Heart right ventricle (tissue), 16 donors: ENCODE data around the gene SLMAP. TPM values are rescaled to one million over a fixed set of nuclear protein-coding genes. Genes with fewer than 3 reads are reported as not detected.

Experiments
- ATAC-seq, 8 donors: fragments of 200-7000 bp; cut with Tn5 transposase; one replicate each; pipeline ENCODE4 v1.9.1; 2020; ENCODE audit warnings: mild to moderate bottlenecking in 8 of 8, moderate library complexity in 8 of 8, moderate number of reproducible peaks in 1 of 8
- DNase-seq, 2 donors: peaks; one replicate each; pipeline ENCODE4 v3.0.0-alpha.2; 2020
- H3K27ac ChIP-seq, 10 donors: fragments of 200-600 bp; sonication (generic) in 2 of 10; one replicate each; pipeline versions ENCODE4 v1.5.0 to v1.8.0; 2020 to 2022; ENCODE audit warnings: mild to moderate bottlenecking in 3 of 10
- H3K27me3 ChIP-seq, 7 donors: fragments of 200-600 bp; one replicate each; pipeline ENCODE4 v1.8.0; 2021 to 2022; ENCODE audit warnings: mild to moderate bottlenecking in 2 of 7
- H3K36me3 ChIP-seq, 9 donors: fragments of 200-600 bp; sonication (generic) in 1 of 9; one replicate each; pipeline versions ENCODE4 v1.5.0 to v1.8.0; 2020 to 2022; ENCODE audit warnings: mild to moderate bottlenecking in 2 of 9
- H3K4me1 ChIP-seq, 9 donors: fragments of 200-600 bp; sonication (generic) in 1 of 9; one replicate each; pipeline versions ENCODE4 v1.5.0 to v1.8.0; 2020 to 2022; ENCODE audit warnings: mild to moderate bottlenecking in 4 of 9
- H3K4me3 ChIP-seq, 10 donors: fragments of 200-600 bp; sonication (generic) in 2 of 10; one replicate each; pipeline versions ENCODE4 v1.5.0 to v1.8.0; 2020 to 2022; ENCODE audit warnings: mild to moderate bottlenecking in 7 of 10, moderate library complexity in 2 of 10
- H3K9me3 ChIP-seq, 11 donors: fragments of 200-600 bp in 10 of 11; sonication (generic) in 2 of 11; one replicate each; pipeline versions ENCODE4 v1.5.0 to v1.8.0; 2013 to 2022; ENCODE audit warnings: mild to moderate bottlenecking in 2 of 11, control low read depth in 1 of 11, moderate library complexity in 1 of 11
- CTCF ChIP-seq, 9 donors: fragments of 200-600 bp; sonication (generic) in 2 of 9; IDR thresholded peaks; one replicate each; pipeline versions ENCODE4 v1.5.0 to v1.8.0; 2021 to 2022; ENCODE audit warnings: antibody characterized with exemption in 9 of 9, mild to moderate bottlenecking in 5 of 9, moderate library complexity in 1 of 9
- WGBS, 2 donors: extraction: QIAGEN DNeasy Blood & Tissue Kit; methylation state at CpG; one replicate each; pipeline ENCODE4 v1.1.7; 2013; ENCODE audit warnings: inconsistent platforms in 1 of 2; 5-methylcytosine and 5-hydroxymethylcytosine counted together
- intact Hi-C, 10 donors: fragments of 100-400 bp; cut with DNase I; formaldehyde crosslinking; loops; one replicate each; pipeline versions ENCODE4 v1.11.1 to v1.14.2; 2022
- polyA plus RNA-seq, 2 donors: library from polyadenylated mRNA; stranded (reverse); fragments of 200-250 nt; gene quantifications; one replicate each; pipeline ENCODE4 v1.2.3, GENCODE V29; 2013
- total RNA-seq, 10 donors: library from RNA; stranded (reverse); fragmentation: NEBNext Ultra II Directional in 3 of 10; extraction: Animal tissue kit (Norgen Biotek cat#: 25700) in 3 of 10; gene quantifications; one replicate each; pipeline versions ENCODE4 v1.2.1 to v1.2.4, GENCODE V29; 2021 to 2023
- donor health status: Arrhythmogenic right ventricular cardiomyopathy.
- donor health status: ischemic (EF 13 %, LVEDD 7.1; RV severe dilation, severe dysfunction).
- donor health status: healthy with polysubstance abuse.
- donor health status: DM: no; HTN: yes; CAD: no.
- donor health status: DM: no; HTN: no; CAD: no.
- donor health status: ischemic (EF 25% LVEDD 6.9; RV normal size, moderate dysfunction).
- donor health status: ischemic (EF 25% LVEDD 5.7; RV mildly dilated, moderate dysfunction).
- donor health status: healthy.
- donor health status: DM: yes; HTN: yes; CAD: no.
- donor health status: Ischemic cardiomyopathy.
- donor health status: ischemic (EF 35%, LVEDD 5.7; RV mildly dilated, moderate dysfunction).
- donor health status: nonischemic (EF 11% LVEDD 7.7; RV severe dilation, severe dysfunction).
- donor health status: DM: yes; HTN: yes; CAD: no.
- donor health status: PGD.
- donor health status: ischemic (EF 29% LVEDD 5.4; RV normal size, mild dysfunction).
- donor health status: nonischemic (EF 23%, LVEDD 6.1; RV moderate dilation, normal function).

SLMAP gene
- total and polyA plus RNA-seq, 12 donors, result 65.8 to 724 (median 341) TPM

DNA sequence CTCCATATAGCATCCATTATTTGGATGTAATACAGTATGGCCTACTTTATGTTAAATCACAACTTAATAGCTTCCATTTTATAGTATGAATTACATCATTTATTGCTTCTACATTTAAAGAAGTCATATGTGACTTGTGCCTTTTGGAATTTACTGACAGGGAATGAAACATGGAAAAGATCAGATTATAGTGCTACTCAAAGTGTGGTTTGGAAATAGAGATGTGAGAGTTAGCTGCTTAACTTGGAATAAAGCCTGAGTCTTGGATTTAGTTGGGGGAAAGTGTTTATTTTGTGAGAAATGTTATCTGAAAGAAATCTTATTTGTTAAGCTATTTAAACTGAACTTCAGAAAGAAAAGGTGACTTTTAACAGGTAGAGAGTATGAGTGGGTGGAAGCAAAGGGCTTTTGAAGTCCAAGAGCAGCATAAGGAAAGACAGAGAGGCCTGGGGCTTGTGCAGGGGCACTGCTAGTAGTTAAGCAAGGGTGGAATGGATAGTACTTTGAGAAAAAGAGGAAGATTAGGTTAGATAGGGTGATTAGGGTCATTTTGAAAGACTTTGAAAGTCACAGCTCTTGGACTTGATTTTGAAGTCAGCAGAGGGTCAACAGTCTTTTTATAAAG lies 60.5 kb downstream of the SLMAP start:
- Histone ChIP-seq H3K4me3 (no peak overlapping the region), H3K36me3 (no peaks in the 10 kb centered on the region), H3K27ac (no peak overlapping the region), H3K9me3 (peaks cover 0 to 14% (median 9%) of the 10 kb centered on the region in 11 donors), H3K27me3 (no peaks in the 10 kb centered on the region), H3K4me1 (peaks cover 0 to 31% (median 20%) of the 10 kb centered on the region in 9 donors)
- DNase-seq (no peak), ATAC-seq (no peak)
- intact Hi-C loops, result no loop called here
- no peak for TF ChIP-seq CTCF (IDR thresholded peaks at IDR 0.05)

- ATAC-seq (no peak), DNase-seq (no peak)
- Histone ChIP-seq H3K36me3 (no peaks in the 10 kb centered on the region), H3K4me3 (no peak overlapping the region), H3K27ac (no peak overlapping the region), H3K27me3 (no peaks in the 10 kb centered on the region), H3K9me3 (no peaks in the 10 kb centered on the region), H3K4me1 (peaks cover 4 to 43% (median 28%) of the 10 kb centered on the region in 9 donors)
- intact Hi-C loops, result no loop called here
- no peak for TF ChIP-seq CTCF (IDR thresholded peaks at IDR 0.05)
These were observed 62.7 kb downstream of the SLMAP start for GRCh38 chr3:57818772-57819171.

DNA sequence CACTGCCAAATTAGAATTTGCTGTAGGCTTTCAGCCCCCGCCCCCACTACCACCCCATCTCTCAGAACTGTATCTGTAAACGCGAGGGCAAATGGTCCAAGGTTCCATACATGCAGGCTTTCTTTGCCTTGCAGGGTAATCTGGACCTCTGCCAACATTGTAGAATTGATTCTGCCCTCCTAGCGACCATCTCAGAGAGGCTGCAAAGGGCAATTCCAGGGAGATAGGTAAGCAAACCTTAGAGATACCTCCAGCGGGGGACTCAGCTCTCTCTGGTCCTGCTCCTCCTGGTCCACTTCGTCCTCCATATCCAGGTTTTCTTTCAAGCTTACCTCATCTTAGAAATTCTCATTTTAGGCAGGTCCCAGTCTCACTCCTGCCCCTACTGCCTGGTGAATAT lies 64.4 kb downstream of the SLMAP start:
- TF ChIP-seq CTCF (IDR thresholded peaks at IDR 0.05), result no peak
- intact Hi-C loops, result loop anchor here in 7 of 10 donors (10.0 kb wide), 3 partner anchors 46 to 176 kb away; no protein-coding TSS in a partner anchor
- WGBS, 2 donors, result 85 to 89% methylated on average over 6 of the region's 6 CpGs

DNA sequence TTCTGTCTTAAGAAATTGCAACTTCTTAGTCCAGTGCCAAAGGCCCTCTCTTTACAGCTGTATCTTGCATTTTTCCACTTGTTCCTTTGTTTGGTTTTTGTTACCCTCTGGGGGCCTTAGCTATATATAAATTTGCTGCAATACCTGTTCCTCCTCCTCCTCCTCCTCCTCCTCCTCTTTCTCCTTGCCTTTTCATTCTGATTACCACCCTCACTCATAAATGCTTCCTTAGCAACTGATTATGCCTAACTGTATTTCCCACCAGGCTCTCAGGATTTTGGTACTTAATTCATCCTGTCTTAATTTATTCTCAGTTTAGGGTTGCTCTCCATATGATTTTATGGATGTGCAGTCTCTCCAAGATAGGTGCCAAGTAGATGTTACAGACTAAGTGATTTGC lies 65.7 kb downstream of the SLMAP start:
- Histone ChIP-seq H3K4me1 (peaks cover 4 to 55% (median 40%) of the 10 kb centered on the region in 9 donors), H3K9me3 (no peaks in the 10 kb centered on the region), H3K27ac (no peak overlapping the region), H3K27me3 (no peaks in the 10 kb centered on the region), H3K36me3 (no peaks in the 10 kb centered on the region), H3K4me3 (no peak overlapping the region)
- no peak for DNase-seq
- intact Hi-C loops, result loop anchor here in 7 of 10 donors (10.0 kb wide), 3 partner anchors 47 to 177 kb away; no protein-coding TSS in a partner anchor
- ATAC-seq, result no peak
- TF ChIP-seq CTCF (IDR thresholded peaks at IDR 0.05), result no peak

More for the DNA sequence above, 64.4 kb downstream of the SLMAP start:
- Histone ChIP-seq H3K36me3 (no peaks in the 10 kb centered on the region), H3K9me3 (no peaks in the 10 kb centered on the region), H3K27me3 (no peaks in the 10 kb centered on the region), H3K4me3 (no peak overlapping the region), H3K4me1 (peaks cover 4 to 49% (median 31%) of the 10 kb centered on the region in 9 donors), H3K27ac (no peak overlapping the region)
- DNase-seq, result no peak
- ATAC-seq, result no peak
